Activated CD4-positive, alpha-beta T cell treated with anti-CD3 and anti-CD28 coated beads, Interleukin-2, amount 50 U/mL, for 16 hours (primary cell): ENCODE measurements around the gene PHLPP1.
"Not testable (repeated sequence)": the region's sequence is repeated elsewhere in the genome, so short reads cannot be mapped to it uniquely, and the experiment has no call there.

Experiments used
- DNase-seq: peaks from one replicate; pipeline ENCODE4 v3.0.0-alpha.2; 2020

The PHLPP1 gene

GRCh38 chr18:62717925-62718800, 2.8 kb downstream of the PHLPP1 start:
- no peak for DNase-seq

- no peak for DNase-seq
Observed at GRCh38 chr18:62720048-62720447, 4.7 kb downstream of the PHLPP1 start.

- DNase-seq, result no peak
Observed at GRCh38 chr18:62720766-62721613, 5.6 kb downstream of the PHLPP1 start.

- DNase-seq, result no peak
Observed at GRCh38 chr18:62721839-62722795, 6.8 kb downstream of the PHLPP1 start.

- no peak for DNase-seq
Observed at GRCh38 chr18:62723666-62724281, 8.4 kb downstream of the PHLPP1 start.

- DNase-seq, result no peak
Observed at GRCh38 chr18:62725896-62726295, 10.6 kb downstream of the PHLPP1 start.

GRCh38 chr18:62728254-62728653, 12.9 kb downstream of the PHLPP1 start:
- DNase-seq, result no peak

- DNase-seq, result no peak
Observed at GRCh38 chr18:62729487-62730386, 14.4 kb downstream of the PHLPP1 start.

- no peak for DNase-seq
Observed at GRCh38 chr18:62730941-62731340, 15.6 kb downstream of the PHLPP1 start.

GRCh38 chr18:62732617-62733016, 17.3 kb downstream of the PHLPP1 start:
- no peak for DNase-seq

- no peak for DNase-seq
Observed at GRCh38 chr18:62734290-62734689, 18.9 kb downstream of the PHLPP1 start.

GRCh38 chr18:62735387-62735786, 20.0 kb downstream of the PHLPP1 start:
- DNase-seq, result no peak

GRCh38 chr18:62736077-62736855, 20.9 kb downstream of the PHLPP1 start:
- no peak for DNase-seq

GRCh38 chr18:62737241-62737873, 22.0 kb downstream of the PHLPP1 start:
- no peak for DNase-seq

- no peak for DNase-seq
Observed at GRCh38 chr18:62738639-62739038, 23.3 kb downstream of the PHLPP1 start.

- DNase-seq, result no peak
Observed at GRCh38 chr18:62739911-62740310, 24.6 kb downstream of the PHLPP1 start.

- not testable (repeated sequence) for DNase-seq
Observed at GRCh38 chr18:62740650-62741049, 25.3 kb downstream of the PHLPP1 start.

- DNase-seq, result peak; percentile 53
Observed at GRCh38 chr18:62741118-62741566, 25.8 kb downstream of the PHLPP1 start.

GRCh38 chr18:62741584-62741983, 26.2 kb downstream of the PHLPP1 start:
- no peak for DNase-seq
